Measurements from ENCODE around the gene POLDIP2. TPM values are rescaled to one million over a fixed set of nuclear protein-coding genes. Genes with fewer than 3 reads are reported as not detected.

The POLDIP2 gene
- total and polyA plus RNA-seq, 2 of the 13 experiments (the other 11 are each of a cell fraction or from before 2014, with no cell fraction given): 85.9 to 114 TPM

DNA sequence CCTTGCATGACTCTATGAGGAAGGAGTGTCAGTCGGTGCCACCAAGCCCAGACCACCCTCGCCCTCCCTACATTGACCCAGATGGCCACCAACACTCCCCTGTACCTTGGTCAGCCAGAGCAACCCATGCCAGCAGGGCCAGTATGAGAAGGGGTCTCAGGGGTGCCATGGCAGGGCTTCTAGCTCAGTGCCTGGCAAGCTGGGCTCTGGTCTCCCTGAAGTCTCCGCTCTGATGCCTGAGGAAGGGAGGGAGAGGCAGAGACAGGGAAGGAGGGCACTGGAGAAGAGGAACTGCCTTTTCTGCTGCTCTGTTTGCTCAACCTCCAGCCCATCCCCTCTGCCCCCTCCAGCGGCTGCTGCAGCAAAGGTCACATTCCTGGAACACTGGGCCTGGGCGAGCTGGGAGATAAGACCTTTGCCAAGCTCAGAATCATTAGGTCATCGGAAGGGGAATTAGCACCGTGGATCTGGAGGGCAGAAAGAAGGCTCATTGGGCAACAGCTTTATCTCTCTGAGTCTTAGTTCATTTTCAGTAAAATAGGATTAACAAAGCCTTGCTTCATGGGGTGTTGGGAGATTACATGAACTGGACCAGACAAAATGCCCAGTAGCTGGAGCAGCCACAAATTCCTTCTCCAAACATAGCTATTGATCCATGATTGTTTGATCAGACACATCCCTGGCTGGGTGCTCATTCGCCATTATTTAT lies 12.9 kb upstream of the POLDIP2 start, which contains the start of gene VTN (continued):
- TF ChIP-seq, protein P1, sequence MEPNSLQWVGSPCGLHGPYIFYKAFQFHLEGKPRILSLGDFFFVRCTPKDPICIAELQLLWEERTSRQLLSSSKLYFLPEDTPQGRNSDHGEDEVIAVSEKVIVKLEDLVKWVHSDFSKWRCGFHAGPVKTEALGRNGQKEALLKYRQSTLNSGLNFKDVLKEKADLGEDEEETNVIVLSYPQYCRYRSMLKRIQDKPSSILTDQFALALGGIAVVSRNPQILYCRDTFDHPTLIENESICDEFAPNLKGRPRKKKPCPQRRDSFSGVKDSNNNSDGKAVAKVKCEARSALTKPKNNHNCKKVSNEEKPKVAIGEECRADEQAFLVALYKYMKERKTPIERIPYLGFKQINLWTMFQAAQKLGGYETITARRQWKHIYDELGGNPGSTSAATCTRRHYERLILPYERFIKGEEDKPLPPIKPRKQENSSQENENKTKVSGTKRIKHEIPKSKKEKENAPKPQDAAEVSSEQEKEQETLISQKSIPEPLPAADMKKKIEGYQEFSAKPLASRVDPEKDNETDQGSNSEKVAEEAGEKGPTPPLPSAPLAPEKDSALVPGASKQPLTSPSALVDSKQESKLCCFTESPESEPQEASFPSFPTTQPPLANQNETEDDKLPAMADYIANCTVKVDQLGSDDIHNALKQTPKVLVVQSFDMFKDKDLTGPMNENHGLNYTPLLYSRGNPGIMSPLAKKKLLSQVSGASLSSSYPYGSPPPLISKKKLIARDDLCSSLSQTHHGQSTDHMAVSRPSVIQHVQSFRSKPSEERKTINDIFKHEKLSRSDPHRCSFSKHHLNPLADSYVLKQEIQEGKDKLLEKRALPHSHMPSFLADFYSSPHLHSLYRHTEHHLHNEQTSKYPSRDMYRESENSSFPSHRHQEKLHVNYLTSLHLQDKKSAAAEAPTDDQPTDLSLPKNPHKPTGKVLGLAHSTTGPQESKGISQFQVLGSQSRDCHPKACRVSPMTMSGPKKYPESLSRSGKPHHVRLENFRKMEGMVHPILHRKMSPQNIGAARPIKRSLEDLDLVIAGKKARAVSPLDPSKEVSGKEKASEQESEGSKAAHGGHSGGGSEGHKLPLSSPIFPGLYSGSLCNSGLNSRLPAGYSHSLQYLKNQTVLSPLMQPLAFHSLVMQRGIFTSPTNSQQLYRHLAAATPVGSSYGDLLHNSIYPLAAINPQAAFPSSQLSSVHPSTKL (CRISPR knock-in tag; IDR thresholded peaks at IDR 0.05): peak; percentile 93
- TF ChIP-seq ZNF598 (CRISPR knock-in tag; IDR thresholded peaks at IDR 0.05; ENCODE audit: borderline replicate concordance) (peak; percentile 92; the same call in 1 of the 2 replicates), ZNF562 (CRISPR knock-in tag; IDR thresholded peaks at IDR 0.05; ENCODE audit: borderline replicate concordance) (no peak), NCOA5 (CRISPR knock-in tag; IDR thresholded peaks at IDR 0.05) (no peak), MAZ (IDR thresholded peaks at IDR 0.05; ENCODE audit: borderline replicate concordance, low read depth, low read length) (peak; percentile 96), MAZ (CRISPR knock-in tag; IDR thresholded peaks at IDR 0.05; ENCODE audit: low read depth) (peak; percentile 86), ZNF788 (CRISPR knock-in tag; IDR thresholded peaks at IDR 0.05; ENCODE audit: borderline replicate concordance) (peak; percentile 86; the same call in 1 of the 2 replicates), ZNF674 (CRISPR knock-in tag; IDR thresholded peaks at IDR 0.05; ENCODE audit: low read depth) (no peak), TAF1 (CRISPR knock-in tag; IDR thresholded peaks at IDR 0.05) (peak; percentile 53; the same call in 1 of the 2 replicates), HOXA5 (CRISPR knock-in tag; IDR thresholded peaks at IDR 0.05) (peak; percentile 77), ETV6 (CRISPR knock-in tag; conservative IDR thresholded peaks at IDR 0.05) (no peak; the same call in 1 of the 2 replicates), ZNF556 (CRISPR knock-in tag; IDR thresholded peaks at IDR 0.05; ENCODE audit: borderline replicate concordance) (no peak), U2AF1 (optimal IDR thresholded peaks at IDR 0.05; ENCODE audit: low read depth, low read length) (no peak), NFIB (CRISPR knock-in tag; IDR thresholded peaks at IDR 0.05; ENCODE audit: borderline replicate concordance) (no peak), SP5 (CRISPR knock-in tag; IDR thresholded peaks at IDR 0.05; ENCODE audit: borderline replicate concordance, low read depth) (peak; percentile 94), ATRX (CRISPR knock-in tag; IDR thresholded peaks at IDR 0.05; ENCODE audit: borderline replicate concordance) (no peak), FLYWCH1 (CRISPR knock-in tag; IDR thresholded peaks at IDR 0.05) (no peak), ZBTB7A (CRISPR knock-in tag; IDR thresholded peaks at IDR 0.05) (peak; percentile 64; the same call in 1 of the 2 replicates)
- TF ChIP-seq, protein P2, sequence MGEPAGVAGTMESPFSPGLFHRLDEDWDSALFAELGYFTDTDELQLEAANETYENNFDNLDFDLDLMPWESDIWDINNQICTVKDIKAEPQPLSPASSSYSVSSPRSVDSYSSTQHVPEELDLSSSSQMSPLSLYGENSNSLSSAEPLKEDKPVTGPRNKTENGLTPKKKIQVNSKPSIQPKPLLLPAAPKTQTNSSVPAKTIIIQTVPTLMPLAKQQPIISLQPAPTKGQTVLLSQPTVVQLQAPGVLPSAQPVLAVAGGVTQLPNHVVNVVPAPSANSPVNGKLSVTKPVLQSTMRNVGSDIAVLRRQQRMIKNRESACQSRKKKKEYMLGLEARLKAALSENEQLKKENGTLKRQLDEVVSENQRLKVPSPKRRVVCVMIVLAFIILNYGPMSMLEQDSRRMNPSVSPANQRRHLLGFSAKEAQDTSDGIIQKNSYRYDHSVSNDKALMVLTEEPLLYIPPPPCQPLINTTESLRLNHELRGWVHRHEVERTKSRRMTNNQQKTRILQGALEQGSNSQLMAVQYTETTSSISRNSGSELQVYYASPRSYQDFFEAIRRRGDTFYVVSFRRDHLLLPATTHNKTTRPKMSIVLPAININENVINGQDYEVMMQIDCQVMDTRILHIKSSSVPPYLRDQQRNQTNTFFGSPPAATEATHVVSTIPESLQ (CRISPR knock-in tag; conservative IDR thresholded peaks at IDR 0.05): 0 out of 2 replicates have a peak, but pooled peaks have one; percentile 41
- TF ChIP-seq, protein P3, sequence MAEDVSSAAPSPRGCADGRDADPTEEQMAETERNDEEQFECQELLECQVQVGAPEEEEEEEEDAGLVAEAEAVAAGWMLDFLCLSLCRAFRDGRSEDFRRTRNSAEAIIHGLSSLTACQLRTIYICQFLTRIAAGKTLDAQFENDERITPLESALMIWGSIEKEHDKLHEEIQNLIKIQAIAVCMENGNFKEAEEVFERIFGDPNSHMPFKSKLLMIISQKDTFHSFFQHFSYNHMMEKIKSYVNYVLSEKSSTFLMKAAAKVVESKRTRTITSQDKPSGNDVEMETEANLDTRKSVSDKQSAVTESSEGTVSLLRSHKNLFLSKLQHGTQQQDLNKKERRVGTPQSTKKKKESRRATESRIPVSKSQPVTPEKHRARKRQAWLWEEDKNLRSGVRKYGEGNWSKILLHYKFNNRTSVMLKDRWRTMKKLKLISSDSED (CRISPR knock-in tag; IDR thresholded peaks at IDR 0.05): no peak
- TF ChIP-seq, protein P4, sequence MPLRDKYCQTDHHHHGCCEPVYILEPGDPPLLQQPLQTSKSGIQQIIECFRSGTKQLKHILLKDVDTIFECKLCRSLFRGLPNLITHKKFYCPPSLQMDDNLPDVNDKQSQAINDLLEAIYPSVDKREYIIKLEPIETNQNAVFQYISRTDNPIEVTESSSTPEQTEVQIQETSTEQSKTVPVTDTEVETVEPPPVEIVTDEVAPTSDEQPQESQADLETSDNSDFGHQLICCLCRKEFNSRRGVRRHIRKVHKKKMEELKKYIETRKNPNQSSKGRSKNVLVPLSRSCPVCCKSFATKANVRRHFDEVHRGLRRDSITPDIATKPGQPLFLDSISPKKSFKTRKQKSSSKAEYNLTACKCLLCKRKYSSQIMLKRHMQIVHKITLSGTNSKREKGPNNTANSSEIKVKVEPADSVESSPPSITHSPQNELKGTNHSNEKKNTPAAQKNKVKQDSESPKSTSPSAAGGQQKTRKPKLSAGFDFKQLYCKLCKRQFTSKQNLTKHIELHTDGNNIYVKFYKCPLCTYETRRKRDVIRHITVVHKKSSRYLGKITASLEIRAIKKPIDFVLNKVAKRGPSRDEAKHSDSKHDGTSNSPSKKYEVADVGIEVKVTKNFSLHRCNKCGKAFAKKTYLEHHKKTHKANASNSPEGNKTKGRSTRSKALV (CRISPR knock-in tag; IDR thresholded peaks at IDR 0.05): peak; percentile 49; the same call in 1 of the 2 replicates
